ENCODE results near the gene FAM20C. TPM values are rescaled to one million over a fixed set of nuclear protein-coding genes. Genes with fewer than 3 reads are reported as not detected.

FAM20C gene
- total RNA-seq, 1 donor from 2014 or later, result 90.8 TPM

DNA sequence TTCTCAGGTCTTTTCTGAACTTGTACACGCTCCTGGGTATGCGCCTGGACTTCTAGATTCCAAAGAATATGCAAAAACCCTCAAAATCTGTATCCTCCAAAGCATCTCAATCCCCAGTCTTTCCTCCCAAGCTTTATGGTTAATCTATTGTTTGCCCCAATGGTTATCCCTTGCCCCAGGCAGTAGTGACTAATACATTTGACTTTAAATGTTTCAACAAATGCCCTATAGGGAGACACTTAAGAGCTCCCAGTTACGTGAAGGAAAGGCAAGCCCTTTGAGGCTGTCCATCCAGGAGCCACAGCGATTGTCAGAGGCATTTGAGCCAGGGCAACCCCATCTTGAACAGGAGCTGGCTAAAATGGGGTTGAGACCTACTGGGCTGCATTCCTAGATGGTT lies 84.9 kb downstream of the FAM20C start:
- DNase-seq (ENCODE audit: low spot score in 2 of 2), result no peak
- Histone ChIP-seq H3K27me3 (no peaks in the 10 kb centered on the region), H3K36me3 (no peaks in the 10 kb centered on the region), H3K27ac (no peak overlapping the region), H3K4me1 (no peaks in the 10 kb centered on the region), H3K4me3 (no peak overlapping the region), H3K9me3 (peaks cover 5 to 11% of the 10 kb centered on the region in 2 donors)
- no peak for TF ChIP-seq CTCF (IDR thresholded peaks at IDR 0.05)
- intact Hi-C loops (cut with DNase I), result no loop called here

- no peak for TF ChIP-seq CTCF (IDR thresholded peaks at IDR 0.05)
- H3K27me3 ChIP-seq, result no peaks in the 10 kb centered on the region
- intact Hi-C loops (cut with DNase I), result no loop called here
- H3K4me1 ChIP-seq, result no peaks in the 10 kb centered on the region
- no peak for DNase-seq (ENCODE audit: low spot score in 2 of 2)
- H3K9me3 ChIP-seq, result peaks cover 2 to 7% of the 10 kb centered on the region in 2 donors
- H3K36me3 ChIP-seq, result no peaks in the 10 kb centered on the region
- no peak overlapping the region for H3K4me3 ChIP-seq
- H3K27ac ChIP-seq, result no peak overlapping the region
Measured at GRCh38 chr7:278081-278480, 85.7 kb downstream of the FAM20C start.

DNA sequence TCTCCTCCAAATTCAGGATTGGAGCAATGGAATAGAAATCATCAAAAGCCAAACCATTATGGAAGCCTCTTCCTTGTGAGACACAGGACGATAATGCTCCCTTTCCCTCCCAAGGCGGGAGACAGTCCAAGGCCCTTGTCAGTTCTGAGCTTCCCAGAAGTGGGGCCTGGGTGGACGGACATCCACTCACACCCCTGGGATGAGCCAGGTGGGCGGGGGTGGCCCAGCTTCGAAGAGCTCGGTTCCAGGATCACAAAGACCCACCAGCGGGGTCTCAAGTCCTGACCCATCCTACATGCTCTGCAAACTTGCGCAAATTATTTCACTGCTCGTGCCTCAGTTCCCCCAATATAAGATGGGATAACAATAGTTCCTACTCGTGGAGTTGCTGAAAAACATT lies 87.5 kb downstream of the FAM20C start:
- no peak for DNase-seq (ENCODE audit: low spot score in 2 of 2)
- intact Hi-C loops (cut with DNase I), result no loop called here

GRCh38 chr7:280461-280860 lies 88.1 kb downstream of the FAM20C start:
- H3K9me3 ChIP-seq, result no peaks in the 10 kb centered on the region
- no peaks in the 10 kb centered on the region for H3K27me3 ChIP-seq
- H3K27ac ChIP-seq, result no peak overlapping the region
- H3K36me3 ChIP-seq, result no peaks in the 10 kb centered on the region
- no peak for TF ChIP-seq CTCF (IDR thresholded peaks at IDR 0.05)
- intact Hi-C loops (cut with DNase I), result no loop called here
- H3K4me3 ChIP-seq, result no peak overlapping the region
- no peaks in the 10 kb centered on the region for H3K4me1 ChIP-seq
- DNase-seq (ENCODE audit: low spot score in 2 of 2), result no peak

More for the DNA sequence above, 87.5 kb downstream of the FAM20C start:
- Histone ChIP-seq H3K9me3 (no peaks in the 10 kb centered on the region), H3K4me3 (no peak overlapping the region), H3K27ac (no peak overlapping the region), H3K27me3 (no peaks in the 10 kb centered on the region), H3K4me1 (no peaks in the 10 kb centered on the region), H3K36me3 (no peaks in the 10 kb centered on the region)
- TF ChIP-seq CTCF (IDR thresholded peaks at IDR 0.05), result no peak

- TF ChIP-seq CTCF (IDR thresholded peaks at IDR 0.05), result no peak
- no peak overlapping the region for H3K4me3 ChIP-seq
Measured at GRCh38 chr7:281637-282036, 89.3 kb downstream of the FAM20C start.

GRCh38 chr7:282621-283020 lies 90.2 kb downstream of the FAM20C start:
- Histone ChIP-seq H3K9me3 (no peaks in the 10 kb centered on the region), H3K4me1 (no peaks in the 10 kb centered on the region), H3K36me3 (no peaks in the 10 kb centered on the region), H3K4me3 (no peak overlapping the region), H3K27me3 (no peaks in the 10 kb centered on the region), H3K27ac (no peak overlapping the region)
- intact Hi-C loops (cut with DNase I), result no loop called here
- no peak for TF ChIP-seq CTCF (IDR thresholded peaks at IDR 0.05)
- DNase-seq (ENCODE audit: low spot score in 2 of 2), result no peak

More at GRCh38 chr7:281637-282036, 89.3 kb downstream of the FAM20C start:
- H3K27ac ChIP-seq, result no peak overlapping the region
- no peaks in the 10 kb centered on the region for H3K27me3 ChIP-seq
- H3K9me3 ChIP-seq, result no peaks in the 10 kb centered on the region
- no peak for DNase-seq (ENCODE audit: low spot score in 2 of 2)
- no peaks in the 10 kb centered on the region for H3K36me3 ChIP-seq
- intact Hi-C loops (cut with DNase I), result no loop called here
- no peaks in the 10 kb centered on the region for H3K4me1 ChIP-seq
